NK-92 (cell line): ENCODE results near the gene RHOC.

Experiments
- DNase-seq: peaks from one replicate; lab custom pipeline; 2025; ENCODE audit not compliant: unreplicated experiment; lab: John Stamatoyannopoulos, UW

RHOC gene

GRCh38 chr1:112686835-112687234 lies 20.1 kb downstream of the RHOC start:
- no peak for DNase-seq

GRCh38 chr1:112686417-112686816 lies 20.5 kb downstream of the RHOC start:
- DNase-seq = no peak

GRCh38 chr1:112685913-112686312 lies 21.0 kb downstream of the RHOC start:
- DNase-seq = no peak

GRCh38 chr1:112678605-112679004 lies 28.3 kb downstream of the RHOC start:
- no peak for DNase-seq

- DNase-seq = no peak
Measured at GRCh38 chr1:112677501-112677900, 29.4 kb downstream of the RHOC start.

GRCh38 chr1:112676543-112676942 lies 30.4 kb downstream of the RHOC start:
- DNase-seq = no peak

- DNase-seq = no peak
Measured at GRCh38 chr1:112675728-112676381, 31.1 kb downstream of the RHOC start.

GRCh38 chr1:112674986-112675727 lies 31.8 kb downstream of the RHOC start:
- DNase-seq = no peak

GRCh38 chr1:112674440-112674985 lies 32.4 kb downstream of the RHOC start, which contains the start of gene MOV10:
MOV10 (plus strand) TSS chr1:112674659; CDS start chr1:112674913, 254 bp downstream.
- DNase-seq = no peak

- no peak for DNase-seq
Measured at GRCh38 chr1:112673592-112674439, 33.1 kb downstream of the RHOC start.

- no peak for DNase-seq
Measured at GRCh38 chr1:112672842-112673241, 34.1 kb downstream of the RHOC start.

GRCh38 chr1:112672009-112672408 lies 34.9 kb downstream of the RHOC start:
- DNase-seq = no peak

GRCh38 chr1:112666946-112667345 lies 40.0 kb downstream of the RHOC start:
- DNase-seq = no peak

GRCh38 chr1:112665857-112666256 lies 41.1 kb downstream of the RHOC start:
- no peak for DNase-seq

GRCh38 chr1:112651205-112651604 lies 55.7 kb downstream of the RHOC start:
- no peak for DNase-seq
